GM04503 (cell line): Measurements from ENCODE around the gene ALG14.
"Not testable (repeated sequence)": the region's sequence is repeated elsewhere in the genome, so short reads cannot be mapped to it uniquely, and the experiment has no call there.

Experiments used
- DNase-seq: peaks from one replicate; pipeline ENCODE4 v3.0.0-alpha.2; 2012; ENCODE audit warnings: low read depth

Gene ALG14, protein sequence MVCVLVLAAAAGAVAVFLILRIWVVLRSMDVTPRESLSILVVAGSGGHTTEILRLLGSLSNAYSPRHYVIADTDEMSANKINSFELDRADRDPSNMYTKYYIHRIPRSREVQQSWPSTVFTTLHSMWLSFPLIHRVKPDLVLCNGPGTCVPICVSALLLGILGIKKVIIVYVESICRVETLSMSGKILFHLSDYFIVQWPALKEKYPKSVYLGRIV

DNA sequence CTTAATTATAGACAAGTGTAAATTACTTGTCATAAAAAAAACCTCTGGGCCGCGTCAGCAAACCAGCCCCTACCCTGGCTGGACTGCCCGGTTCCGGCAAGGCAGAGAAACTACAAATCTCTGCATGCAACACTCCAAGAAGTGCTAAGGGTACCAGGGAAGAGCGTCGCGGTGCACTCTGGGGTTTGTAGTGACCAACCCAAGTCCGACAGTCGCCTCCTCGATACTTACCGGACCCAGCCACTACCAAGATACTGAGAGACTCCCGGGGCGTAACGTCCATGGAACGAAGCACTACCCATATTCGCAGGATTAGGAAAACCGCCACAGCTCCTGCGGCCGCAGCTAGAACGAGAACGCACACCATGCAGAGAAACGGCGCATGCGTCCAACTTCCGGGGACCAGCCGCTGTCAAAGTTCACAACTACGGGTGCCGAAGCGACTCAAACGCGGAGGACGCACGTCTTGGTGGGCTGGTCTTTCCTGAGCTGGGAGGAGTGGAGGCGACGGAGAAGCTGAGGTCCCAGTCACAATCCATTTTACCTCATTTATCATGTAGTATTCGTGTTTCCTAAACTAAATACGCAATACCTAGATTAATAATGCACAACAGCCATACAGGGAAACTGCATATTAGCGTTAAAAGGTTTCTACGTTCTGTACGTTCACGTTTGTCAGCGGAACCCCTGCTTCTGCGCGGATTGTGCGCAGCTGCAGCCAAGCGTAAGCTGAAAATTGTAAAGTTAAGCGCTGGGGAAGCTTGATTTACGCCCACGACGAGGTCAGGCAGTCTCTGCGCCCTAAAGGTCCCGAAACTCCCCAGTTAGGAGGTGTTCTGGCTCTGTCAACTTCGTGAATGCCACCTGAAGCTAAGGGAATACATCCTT is at the start of gene ALG14:
ALG14 (minus strand) TSS at position 420 of the 888 bp plus-strand sequence; CDS start at position 367, 53 bp downstream.
- peak; percentile 86 for DNase-seq

DNA sequence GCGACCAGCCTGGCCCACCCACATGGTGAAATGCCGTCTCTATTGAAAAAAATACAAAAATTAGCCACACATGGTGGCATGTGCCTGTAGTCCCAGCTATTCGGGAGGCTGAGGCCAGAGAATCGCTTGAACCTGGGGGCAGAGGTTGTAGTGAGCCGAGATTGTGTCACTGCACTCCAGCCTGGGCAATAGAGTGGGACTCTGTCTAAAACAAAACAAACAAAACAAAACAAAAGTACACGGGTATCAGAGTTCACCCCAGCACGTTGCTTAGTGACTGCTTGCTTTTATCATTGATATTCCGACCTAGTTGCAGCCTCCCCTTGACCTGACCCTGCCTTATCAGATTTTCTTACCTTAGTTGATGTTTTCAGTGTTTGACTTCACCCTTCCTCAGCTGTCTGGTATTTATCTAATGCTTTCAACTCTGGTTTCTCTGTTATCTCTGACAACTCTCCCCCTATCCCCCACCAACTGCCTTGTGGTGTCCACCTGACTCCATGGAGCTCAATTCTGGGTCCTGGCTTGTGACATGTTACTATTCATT is 49.5 kb upstream of the ALG14 start:
- no peak for DNase-seq

DNA sequence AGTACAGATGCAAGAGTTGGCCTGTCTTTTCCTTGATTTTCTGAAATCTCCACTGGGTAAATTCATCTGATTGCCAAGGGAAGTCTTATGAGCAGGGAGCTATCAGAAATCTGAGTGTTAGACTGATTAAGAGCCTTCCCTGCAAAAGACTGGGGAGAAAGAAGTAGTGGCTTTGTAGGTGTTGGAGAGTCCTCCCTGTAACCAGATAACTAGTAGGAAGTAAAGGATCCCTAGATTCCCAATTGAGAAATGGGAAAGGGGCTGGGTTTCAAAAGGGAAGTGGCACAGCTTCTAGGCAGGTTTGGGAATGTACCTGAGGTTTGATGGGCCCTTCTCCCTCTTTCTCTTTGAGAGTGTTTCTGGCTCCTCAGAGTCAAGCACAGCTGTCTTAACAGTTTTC is 46.5 kb upstream of the ALG14 start:
- DNase-seq = no peak

DNA sequence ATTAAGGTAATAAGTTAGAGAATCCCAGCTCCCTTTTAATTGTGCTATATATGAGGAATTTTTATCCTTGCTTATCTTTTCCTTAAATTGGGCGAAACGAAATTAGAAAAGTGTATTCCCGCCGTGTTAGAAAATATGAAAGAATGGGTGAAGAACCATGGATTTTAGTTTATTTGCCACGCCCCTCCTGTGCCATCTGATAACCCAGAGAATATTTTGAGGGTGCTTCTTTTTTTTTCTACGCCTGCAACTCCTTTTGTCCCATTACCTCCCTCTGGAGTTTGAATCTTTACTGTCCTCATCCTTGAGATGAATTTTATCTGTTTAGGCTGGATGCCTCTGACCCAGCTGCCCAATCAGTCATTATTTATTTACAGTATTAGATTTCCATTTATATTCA is 46.0 kb upstream of the ALG14 start:
- DNase-seq = no peak

DNA sequence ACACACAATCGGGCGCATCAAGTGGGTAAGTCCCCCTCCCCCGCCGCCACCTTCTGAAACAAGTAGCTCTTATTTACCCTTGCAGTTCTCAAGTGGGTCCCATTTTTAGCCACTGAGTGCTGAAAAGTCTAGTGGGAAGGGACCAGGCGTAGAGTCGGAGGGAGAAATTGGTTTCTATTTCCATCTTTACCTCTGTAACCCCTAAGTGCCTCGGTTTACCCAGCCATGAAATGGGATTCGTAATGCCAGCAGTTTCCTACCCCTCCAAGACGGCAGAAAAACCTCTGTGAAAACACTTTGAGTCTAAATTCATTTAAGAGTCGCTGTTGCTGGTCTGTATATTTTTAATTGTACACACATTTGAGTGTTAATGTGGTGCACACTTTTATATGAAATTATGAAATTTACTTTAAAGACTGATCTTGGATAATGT is 45.3 kb upstream of the ALG14 start:
- no peak for DNase-seq

DNA sequence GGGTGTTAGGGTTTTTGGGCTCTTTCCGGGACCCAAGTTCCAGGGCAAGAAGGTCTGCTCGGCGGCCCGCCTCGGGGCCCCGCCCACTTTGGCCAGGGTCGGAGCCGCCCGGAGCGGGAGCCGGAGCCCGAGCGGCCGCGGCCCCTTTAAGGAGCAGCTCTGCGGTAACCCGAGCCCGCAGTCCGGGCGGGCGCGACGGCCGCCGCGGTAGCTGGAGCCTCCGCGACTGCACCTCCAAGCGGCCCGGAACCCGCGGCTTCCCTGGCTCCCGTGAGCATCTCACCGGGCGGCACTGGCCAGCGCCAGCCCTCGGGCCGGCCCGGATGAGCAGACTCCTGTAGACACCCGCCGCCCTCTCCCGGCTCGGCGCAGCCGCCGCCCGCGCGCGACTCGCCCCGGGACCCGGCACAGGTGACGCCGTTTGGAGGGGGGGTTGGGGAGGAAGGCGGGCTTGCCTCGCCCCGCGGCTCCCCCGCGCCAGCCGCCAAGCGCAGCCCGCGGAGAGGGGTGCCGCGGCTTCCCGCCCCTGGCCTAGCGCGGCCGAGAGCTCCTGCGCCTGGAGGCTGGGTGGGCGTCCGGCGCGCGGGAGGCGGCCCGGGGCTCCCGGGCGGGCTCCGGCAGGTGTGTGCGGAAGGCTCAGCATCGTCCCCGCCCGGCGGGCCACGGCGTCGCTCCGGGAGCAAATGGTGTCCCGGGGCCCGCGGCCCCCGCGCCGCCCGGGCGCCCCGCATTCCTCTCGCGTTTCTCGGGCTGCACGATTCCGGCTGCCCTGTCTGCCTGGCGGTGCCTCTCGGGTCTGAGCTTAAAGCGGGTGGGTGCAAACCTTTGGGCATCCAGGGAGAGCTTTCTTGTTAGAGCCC is 44.7 kb upstream of the ALG14 start, which contains the start of gene TLCD4:
TLCD4 (plus strand) TSS at position 149 of the 860 bp plus-strand sequence. CDS start 26,547 bp downstream, outside the sequence.
- no peak for DNase-seq

DNA sequence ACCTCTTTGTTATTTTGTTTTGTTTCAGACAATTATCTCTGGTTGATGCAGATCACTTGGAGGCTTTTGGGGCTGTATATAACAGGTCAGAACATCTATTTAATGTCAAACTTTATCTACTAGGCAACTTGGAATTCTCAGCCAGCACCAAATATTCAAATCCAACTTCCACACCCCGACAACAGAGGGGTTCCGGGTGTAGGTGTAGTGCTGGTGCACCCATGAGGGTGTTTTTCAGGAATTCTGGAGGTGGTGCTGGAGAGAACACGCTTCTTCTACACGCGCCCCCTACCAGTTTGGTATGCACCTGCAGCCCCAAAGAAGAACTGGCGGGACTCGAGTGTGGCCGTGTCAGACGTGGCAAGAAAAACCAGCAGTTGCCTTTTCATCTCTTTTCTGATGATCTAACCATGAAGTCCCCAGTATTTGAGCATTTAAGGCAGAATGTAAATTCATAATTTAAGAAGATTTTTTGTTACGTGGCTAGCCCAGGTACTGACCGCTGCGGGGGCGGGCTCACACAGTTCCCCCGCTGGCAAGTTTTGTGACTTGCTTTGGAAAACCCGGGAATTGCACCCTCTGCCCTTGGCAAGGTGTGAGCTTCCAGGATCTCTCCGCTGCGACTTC is 43.9 kb upstream of the ALG14 start:
- no peak for DNase-seq

DNA sequence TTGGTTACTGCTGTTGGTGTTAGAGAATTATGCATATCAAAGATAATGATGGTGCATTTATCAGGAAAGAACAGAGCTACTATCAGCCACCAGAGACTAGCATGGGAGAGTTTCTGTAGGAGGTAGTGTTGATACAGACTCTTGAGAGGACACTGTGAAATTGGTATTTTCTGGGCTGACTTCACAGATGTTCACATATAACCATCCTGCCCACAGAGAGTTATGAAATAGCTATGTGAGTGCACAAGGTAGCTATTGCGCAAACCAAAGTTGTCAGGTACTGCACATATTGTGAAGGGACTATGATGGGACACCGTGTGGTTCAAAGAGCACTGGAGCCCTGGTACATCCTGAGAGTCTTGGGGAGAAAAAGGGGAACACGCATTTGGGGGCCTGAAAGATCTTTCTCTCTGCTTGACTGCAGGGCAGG is 43.0 kb upstream of the ALG14 start:
- no peak for DNase-seq

DNA sequence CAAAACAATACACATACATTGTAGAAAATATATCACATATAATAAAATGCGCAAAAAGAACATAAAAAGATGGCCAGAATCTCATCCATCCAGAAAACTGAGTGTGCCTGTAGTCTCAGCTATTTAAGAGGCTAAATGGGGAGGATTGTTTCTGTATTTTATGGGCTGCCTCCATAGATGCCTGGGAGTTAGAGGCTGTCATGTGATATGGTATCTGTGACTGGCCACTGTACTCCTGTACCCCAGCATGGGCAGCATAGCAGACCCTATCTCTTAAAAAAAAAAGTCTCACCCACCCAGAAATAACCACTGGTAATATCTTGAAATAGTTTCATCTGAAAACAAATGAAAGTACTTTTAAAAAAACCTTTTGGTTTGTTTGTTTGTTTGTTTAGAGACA is 40.9 kb upstream of the ALG14 start:
- DNase-seq = no peak

DNA sequence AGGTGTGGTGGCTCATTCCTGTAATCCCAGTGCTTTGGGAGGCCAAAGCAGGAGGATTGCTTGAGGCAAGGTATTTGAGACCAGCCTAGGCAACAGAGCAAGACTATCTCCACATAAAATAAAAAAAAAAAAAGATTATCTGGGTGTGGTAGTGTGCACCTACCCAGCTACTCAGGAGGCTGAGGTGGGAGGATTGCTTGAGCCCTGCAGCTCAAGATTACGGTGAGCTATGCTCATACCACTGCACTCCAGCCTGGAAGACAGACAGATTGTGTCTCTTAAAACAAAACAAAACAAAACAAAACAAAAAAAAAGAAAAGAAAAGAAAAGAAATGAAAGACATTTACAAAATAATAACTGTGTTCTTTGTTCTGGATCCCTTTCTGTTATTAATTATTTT is 38.3 kb upstream of the ALG14 start:
- DNase-seq = no peak

DNA sequence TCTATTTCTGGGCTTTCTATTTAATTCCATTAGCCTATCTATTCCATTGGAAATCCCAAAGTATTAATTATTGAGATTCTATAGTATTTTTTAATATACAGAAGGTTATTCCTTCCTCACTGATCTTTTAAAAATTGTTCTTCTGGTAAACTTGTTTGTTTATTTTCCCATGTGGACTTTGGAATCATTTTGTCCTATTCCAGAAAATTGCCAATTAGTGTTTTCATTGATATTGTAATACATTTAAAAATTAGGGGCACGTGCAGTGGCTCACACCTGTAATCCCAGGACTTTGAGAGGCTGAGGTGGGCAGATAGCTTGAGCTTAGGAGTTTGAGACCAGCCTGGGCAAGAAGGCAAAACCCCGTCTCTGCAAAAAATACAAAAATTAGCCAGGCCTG is 36.0 kb upstream of the ALG14 start:
- no peak for DNase-seq

DNA sequence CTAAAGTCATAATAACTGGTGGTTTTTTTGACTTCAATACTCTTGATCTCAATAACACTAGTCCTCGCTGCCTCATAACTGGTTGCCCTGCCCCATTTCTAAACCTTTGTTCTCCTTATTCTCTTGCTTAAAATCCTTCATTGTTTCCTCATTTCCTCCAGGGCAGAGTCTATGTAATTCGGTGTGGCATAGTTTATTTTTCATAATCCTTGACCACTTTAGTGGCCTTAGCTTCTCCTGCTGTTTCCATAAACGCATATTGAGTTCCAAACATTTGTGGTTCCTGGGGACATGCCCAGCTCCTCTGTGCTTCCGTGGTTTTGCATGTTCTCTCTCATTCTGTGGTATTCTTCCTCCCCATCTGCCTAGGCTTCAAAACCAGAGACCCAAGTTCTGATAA is 25.4 kb upstream of the ALG14 start:
- peak; percentile 9 for DNase-seq

DNA sequence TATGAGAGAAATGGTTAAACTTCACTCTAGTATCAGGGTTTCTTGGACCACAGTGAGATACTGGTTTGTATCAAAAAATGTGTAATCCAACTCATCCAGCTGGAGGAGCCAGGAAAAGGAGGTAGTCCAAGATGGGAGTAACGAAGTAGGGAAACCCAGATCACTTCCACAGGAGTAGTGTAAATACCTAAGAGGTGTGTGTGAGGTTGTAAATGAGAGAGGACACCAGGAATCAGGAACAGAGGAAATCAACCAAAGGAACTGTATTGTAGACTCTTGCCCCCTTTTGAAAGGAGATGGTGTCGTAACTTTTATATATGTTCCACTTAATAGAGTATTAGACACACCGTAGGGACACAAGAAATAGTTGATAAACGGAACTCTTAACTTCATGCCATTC is 24.7 kb upstream of the ALG14 start:
- no peak for DNase-seq

DNA sequence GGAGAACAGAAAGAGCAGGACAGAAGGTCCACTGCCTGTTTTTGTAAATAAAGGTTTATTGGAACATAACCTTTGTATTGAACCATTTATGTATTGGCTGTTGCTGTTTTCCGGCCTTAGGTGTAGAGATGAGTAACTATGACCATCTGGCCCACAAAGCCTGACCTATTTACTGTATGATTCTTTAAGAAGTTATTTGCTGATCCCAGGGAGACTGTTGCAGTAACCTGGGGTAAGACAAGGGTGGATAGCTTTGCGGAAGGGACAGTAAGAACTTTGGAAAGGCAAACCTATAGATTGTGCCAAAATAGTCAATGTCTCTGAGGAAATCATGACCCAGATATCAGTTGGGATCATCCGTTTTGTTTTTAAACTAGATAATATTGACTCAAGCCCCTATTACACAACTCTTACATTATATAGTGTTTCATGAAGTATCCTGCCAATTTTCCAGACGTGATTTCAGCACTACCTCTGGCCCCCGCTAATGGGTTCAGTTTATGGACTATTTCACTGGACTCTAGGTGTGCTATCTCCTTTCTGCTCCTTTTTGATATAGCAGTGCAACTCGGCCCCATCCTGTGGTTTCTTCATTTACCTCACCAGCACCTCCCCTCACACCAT is 23.6 kb upstream of the ALG14 start:
- no peak for DNase-seq

DNA sequence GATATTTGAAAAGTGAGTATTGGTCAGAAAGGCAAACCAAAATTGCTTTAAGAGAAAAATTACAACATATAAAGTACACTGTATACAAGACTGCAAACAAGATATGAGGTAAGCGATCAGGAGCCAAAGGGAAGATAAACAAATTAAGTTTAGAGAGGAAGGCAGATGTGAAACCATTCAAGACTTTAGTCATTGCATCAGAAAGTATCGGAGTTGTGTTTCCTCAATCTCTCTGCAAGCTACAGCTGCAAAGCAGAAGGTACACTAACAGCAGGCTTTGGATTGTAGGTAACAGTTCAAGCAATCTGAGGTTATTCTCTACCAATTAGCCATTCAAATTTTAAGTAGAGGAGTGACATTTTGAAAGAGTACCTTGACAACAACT is 23.1 kb upstream of the ALG14 start:
- DNase-seq = no peak

DNA sequence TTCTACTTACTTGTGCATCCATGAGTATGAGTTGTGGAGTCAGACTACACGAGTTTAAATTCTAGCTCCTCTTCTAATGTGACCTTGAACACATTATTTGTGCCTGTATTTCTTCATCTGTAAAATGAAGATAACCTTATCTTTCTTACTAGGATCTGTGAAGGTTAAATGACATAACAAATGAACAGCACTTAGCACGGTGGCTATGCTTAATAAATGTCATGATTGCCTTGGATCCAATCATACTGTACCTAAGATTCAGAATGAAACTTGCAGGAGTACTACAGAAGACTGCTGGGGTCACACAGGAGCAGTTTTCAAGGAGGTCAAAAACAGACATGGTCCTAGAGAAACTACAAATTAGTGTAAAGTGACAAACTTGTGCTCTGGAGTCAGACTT is 22.2 kb upstream of the ALG14 start:
- DNase-seq = no peak

DNA sequence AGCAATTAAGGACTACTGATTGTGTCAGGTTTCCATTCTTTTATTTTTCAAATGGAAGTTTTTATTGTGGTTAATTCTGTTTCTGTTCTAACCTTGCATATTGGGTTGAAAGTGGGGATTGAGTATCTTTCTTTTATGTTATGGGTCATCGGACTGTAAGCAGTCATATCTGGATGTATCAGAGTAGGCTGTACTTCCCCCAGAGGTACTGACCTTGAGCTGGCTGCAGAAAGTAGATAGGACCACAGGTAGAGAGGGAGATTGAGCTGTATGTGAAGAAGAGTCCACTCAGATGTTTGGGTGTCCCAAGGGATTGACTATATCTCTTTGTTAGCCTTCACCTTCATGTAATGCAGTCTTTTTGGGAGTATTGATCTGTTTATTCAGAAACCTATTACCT is 20.5 kb upstream of the ALG14 start:
- no peak for DNase-seq

DNA sequence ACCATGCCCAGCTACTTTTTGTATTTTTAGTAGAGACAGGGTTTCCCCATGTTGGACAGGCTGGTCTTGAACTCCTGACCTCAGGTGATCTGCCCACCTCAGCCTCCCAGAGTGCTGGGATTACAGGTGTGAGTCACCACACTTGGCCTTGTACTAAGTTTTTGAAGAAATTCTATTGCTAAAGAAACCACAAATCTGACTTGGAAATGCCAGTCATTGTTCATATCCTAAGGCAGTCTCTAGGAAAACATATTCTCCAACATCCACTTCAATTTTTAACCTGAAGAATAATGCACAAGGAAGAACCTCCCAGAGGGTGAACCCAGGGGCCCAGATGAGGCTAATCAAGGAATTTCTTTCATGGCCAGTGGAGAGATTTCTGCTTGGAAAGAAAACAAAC is 20.1 kb upstream of the ALG14 start:
- DNase-seq = not testable (repeated sequence)

DNA sequence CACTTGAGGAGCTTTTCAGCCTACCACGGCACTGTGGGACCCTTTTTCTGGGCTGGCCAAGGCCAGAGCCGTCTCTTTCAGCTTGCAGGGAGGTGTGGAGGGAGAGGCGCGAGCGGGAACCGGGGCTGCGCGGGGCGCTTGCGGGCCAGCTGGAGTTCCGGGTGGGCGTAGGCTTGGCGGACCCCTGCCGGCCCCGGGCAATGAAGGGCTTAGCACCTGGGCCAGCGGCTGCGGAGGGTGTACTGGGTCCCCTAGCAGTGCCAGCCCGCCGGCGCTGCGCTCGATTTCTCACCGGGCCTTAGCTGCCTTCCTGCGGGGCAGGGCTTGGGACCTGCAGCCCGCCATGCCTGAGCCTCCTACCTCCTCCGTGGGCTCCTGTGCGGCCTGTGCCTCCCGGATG is 18.5 kb upstream of the ALG14 start:
- not testable (repeated sequence) for DNase-seq

DNA sequence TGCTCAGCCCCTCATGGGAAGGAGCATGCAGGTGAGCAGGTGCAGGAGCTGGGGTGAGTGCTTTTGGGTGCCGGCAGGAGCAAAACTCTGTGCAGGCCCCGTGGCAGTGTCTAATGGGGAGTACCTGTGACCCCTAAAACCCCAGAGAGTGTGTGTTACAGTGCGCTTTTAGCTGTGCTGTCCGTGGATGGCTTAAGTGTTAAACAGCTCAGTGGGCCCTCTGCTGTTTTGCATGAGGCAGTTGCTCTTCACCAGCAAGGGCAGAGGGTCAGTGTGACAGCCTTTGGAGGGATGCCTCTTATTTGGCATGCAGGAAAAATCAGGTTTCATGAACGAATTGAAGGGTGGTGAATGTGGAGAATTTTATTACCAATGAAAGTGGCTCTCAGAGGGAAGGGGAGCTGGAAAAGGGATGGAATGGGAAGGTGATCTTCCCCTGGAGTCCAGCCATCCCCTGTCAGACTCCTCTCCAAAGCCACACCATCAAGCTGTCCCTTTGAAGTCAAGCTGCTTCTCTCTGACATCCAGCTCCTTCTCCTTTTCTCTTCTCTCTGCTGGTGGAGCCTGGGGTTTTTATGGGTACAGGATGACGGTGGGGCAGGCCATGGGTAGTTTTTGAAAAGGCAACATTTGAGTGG is 17.0 kb upstream of the ALG14 start:
- DNase-seq = no peak

DNA sequence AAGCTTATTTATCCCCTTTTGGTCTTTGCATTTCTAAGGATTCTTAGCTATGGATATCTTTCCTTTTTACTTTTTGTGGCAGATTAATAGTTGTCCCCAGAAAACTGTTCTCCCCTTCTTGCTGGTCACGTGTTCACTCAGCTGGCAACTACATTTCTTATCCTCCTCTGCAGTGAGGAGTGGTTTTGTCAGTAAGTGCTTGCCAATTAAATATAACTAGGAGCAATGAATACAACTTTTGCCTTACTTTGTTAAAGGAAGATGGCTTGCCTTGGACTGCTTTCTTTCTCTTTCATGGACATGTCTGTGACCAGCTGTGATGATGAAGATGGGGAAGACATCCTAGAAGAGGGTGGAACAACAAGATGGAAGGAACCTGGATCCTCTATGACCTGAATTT is 15.6 kb upstream of the ALG14 start:
- no peak for DNase-seq
